KMS-11 (cell line): ENCODE measurements around the gene ZSWIM3.

Experiments used
- H2AFZ ChIP-seq: fragments of 200-600 bp; sonication (generic); 2 replicates; pipeline ENCODE4 v1.6.1; 2016; ENCODE audit warnings: antibody characterized with exemption, mixed run types, low read depth
- H3K27ac ChIP-seq: fragments of 200-600 bp; sonication (generic); 2 replicates; pipeline ENCODE4 v1.6.1; 2016; ENCODE audit warnings: mild to moderate bottlenecking, mixed run types
- H3K27me3 ChIP-seq: fragments of 200-600 bp; sonication (generic); 2 replicates; pipeline ENCODE4 v1.6.1; 2017; ENCODE audit warnings: mild to moderate bottlenecking, low read depth, mixed run types, moderate library complexity; ENCODE audit not compliant: insufficient read depth
- H3K36me3 ChIP-seq: fragments of 200-600 bp; sonication (generic); 2 replicates; pipeline ENCODE4 v1.6.1; 2017; ENCODE audit warnings: mild to moderate bottlenecking, mixed run types; ENCODE audit not compliant: insufficient read depth
- H3K4me1 ChIP-seq: fragments of 200-600 bp; sonication (generic); 2 replicates; pipeline ENCODE4 v1.6.1; 2016; ENCODE audit warnings: mild to moderate bottlenecking, low read depth, mixed run types; ENCODE audit not compliant: poor library complexity, severe bottlenecking
- H3K4me2 ChIP-seq: fragments of 200-600 bp; sonication (generic); 2 replicates; pipeline ENCODE4 v1.7.0; 2016; ENCODE audit warnings: mild to moderate bottlenecking, mixed run types
- H3K4me3 ChIP-seq: fragments of 200-600 bp; sonication (generic); IDR thresholded peaks from 2 replicates; pipeline ENCODE4 v1.6.1; 2017; ENCODE audit warnings: low read depth, low read length, mixed read lengths; ENCODE audit not compliant: insufficient read depth
- H3K79me2 ChIP-seq: fragments of 200-600 bp; sonication (generic); 2 replicates; pipeline ENCODE4 v1.6.1; 2016; ENCODE audit warnings: low read depth, mixed run types; ENCODE audit not compliant: insufficient read depth
- H3K9ac ChIP-seq: fragments of 200-600 bp; sonication (generic); 2 replicates; pipeline ENCODE4 v1.6.1; 2016; ENCODE audit warnings: mild to moderate bottlenecking, mixed run types
- H4K20me1 ChIP-seq: fragments of 200-600 bp; sonication (generic); 2 replicates; pipeline ENCODE4 v1.6.1; 2016; ENCODE audit warnings: mild to moderate bottlenecking, mixed run types; ENCODE audit not compliant: insufficient read depth
- CTCF ChIP-seq: fragments of 200-600 bp; sonication (generic); conservative IDR thresholded peaks from 2 replicates; pipeline ENCODE4 v1.6.1; 2017; ENCODE audit warnings: low read depth, mild to moderate bottlenecking, antibody characterized with exemption, low read length, moderate library complexity, mixed read lengths

The ZSWIM3 gene

GRCh38 chr20:45894797-45895196 lies 37.4 kb downstream of the ZSWIM3 start:
- H3K4me3 ChIP-seq: no peak overlapping the region

GRCh38 chr20:45896641-45897161 lies 39.3 kb downstream of the ZSWIM3 start:
- H3K4me2 ChIP-seq: no peak overlapping the region
- no peaks in the 10 kb centered on the region for H3K27me3 ChIP-seq
- no peak for TF ChIP-seq CTCF
- no peaks in the 10 kb centered on the region for H3K36me3 ChIP-seq
- peaks cover 10% of the 10 kb centered on the region for H3K4me1 ChIP-seq
- no peak overlapping the region for H3K9ac ChIP-seq
- H2AFZ ChIP-seq: no peak overlapping the region
- no peaks in the 10 kb centered on the region for H3K79me2 ChIP-seq
- no peak overlapping the region for H3K27ac ChIP-seq
- no peaks in the 10 kb centered on the region for H4K20me1 ChIP-seq
- no peak overlapping the region for H3K4me3 ChIP-seq

More at GRCh38 chr20:45894797-45895196, 37.4 kb downstream of the ZSWIM3 start:
- Histone ChIP-seq H3K9ac (no peak overlapping the region), H3K36me3 (no peaks in the 10 kb centered on the region), H3K27me3 (no peaks in the 10 kb centered on the region), H3K79me2 (no peaks in the 10 kb centered on the region), H3K27ac (no peak overlapping the region), H2AFZ (no peak overlapping the region), H3K4me2 (no peak overlapping the region), H4K20me1 (no peaks in the 10 kb centered on the region), H3K4me1 (peaks cover 10% of the 10 kb centered on the region)
- TF ChIP-seq CTCF: no peak

GRCh38 chr20:45897289-45897688 lies 39.9 kb downstream of the ZSWIM3 start:
- Histone ChIP-seq H3K36me3 (no peaks in the 10 kb centered on the region), H3K4me1 (peaks cover 4% of the 10 kb centered on the region), H3K9ac (no peak overlapping the region), H3K27ac (no peak overlapping the region), H3K4me3 (no peak overlapping the region), H4K20me1 (no peaks in the 10 kb centered on the region), H2AFZ (no peak overlapping the region), H3K27me3 (no peaks in the 10 kb centered on the region), H3K4me2 (no peak overlapping the region), H3K79me2 (no peaks in the 10 kb centered on the region)
- no peak for TF ChIP-seq CTCF

- H3K27ac ChIP-seq: no peak overlapping the region
- H3K4me1 ChIP-seq: peaks cover 4% of the 10 kb centered on the region
- H3K36me3 ChIP-seq: no peaks in the 10 kb centered on the region
- H3K79me2 ChIP-seq: no peaks in the 10 kb centered on the region
- H4K20me1 ChIP-seq: no peaks in the 10 kb centered on the region
- no peaks in the 10 kb centered on the region for H3K27me3 ChIP-seq
- H3K9ac ChIP-seq: no peak overlapping the region
- H3K4me3 ChIP-seq: no peak overlapping the region
- H3K4me2 ChIP-seq: no peak overlapping the region
- H2AFZ ChIP-seq: no peak overlapping the region
- no peak for TF ChIP-seq CTCF
These were observed 40.3 kb downstream of the ZSWIM3 start for GRCh38 chr20:45897692-45898091.
